Measurements from ENCODE around the gene SYT12. TPM values are rescaled to one million over a fixed set of nuclear protein-coding genes. Genes with fewer than 3 reads are reported as not detected.
A peak's percentile ranks its signal among the peaks of the same experiment; 100 is the strongest.

Gene SYT12
- total RNA-seq, 2 donors from 2014 or later: 0.91 to 1.1 TPM

DNA sequence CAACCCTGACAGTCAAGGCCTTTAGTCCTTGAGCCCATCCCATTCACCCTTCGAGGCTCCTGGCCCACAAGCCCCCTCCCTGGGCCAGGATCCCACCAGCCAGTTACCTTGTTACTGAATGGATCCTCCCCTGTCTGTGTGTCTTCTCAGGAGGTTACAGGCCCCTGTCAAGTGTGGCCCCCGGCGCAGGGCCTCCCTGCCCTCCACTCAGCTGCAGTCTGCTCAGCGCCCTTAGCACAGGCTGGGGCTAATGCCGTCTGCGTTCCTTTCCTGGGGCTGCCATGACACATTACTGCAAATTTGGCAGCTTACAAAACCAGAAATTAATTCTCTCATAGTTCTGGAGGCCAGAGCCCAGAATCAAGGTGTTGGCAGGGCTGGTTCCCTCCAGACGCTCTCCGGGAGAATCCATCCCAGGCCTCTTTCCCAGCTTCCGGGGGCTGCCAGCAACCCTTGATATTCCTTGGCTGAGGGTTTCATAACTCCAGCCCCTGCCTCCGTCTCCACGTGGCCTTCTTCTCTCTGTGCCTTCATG, 9.4 kb upstream of the SYT12 start:
- H3K36me3 ChIP-seq (ENCODE audit: control insufficient read depth, insufficient read depth, low read length): no peaks in the 10 kb centered on the region
- no peaks in the 10 kb centered on the region for H3K4me1 Mint-ChIP-seq
- no peak overlapping the region for H3K4me3 ChIP-seq (ENCODE audit: low read length)
- no peaks in the 10 kb centered on the region for H3K9me3 Mint-ChIP-seq
- H3K9me3 ChIP-seq (ENCODE audit: control insufficient read depth, low read length): no peaks in the 10 kb centered on the region
- no peak overlapping the region for H3K9ac ChIP-seq (ENCODE audit: extremely low read depth, low read length, poor library complexity, severe bottlenecking)
- TF ChIP-seq, protein P1, sequence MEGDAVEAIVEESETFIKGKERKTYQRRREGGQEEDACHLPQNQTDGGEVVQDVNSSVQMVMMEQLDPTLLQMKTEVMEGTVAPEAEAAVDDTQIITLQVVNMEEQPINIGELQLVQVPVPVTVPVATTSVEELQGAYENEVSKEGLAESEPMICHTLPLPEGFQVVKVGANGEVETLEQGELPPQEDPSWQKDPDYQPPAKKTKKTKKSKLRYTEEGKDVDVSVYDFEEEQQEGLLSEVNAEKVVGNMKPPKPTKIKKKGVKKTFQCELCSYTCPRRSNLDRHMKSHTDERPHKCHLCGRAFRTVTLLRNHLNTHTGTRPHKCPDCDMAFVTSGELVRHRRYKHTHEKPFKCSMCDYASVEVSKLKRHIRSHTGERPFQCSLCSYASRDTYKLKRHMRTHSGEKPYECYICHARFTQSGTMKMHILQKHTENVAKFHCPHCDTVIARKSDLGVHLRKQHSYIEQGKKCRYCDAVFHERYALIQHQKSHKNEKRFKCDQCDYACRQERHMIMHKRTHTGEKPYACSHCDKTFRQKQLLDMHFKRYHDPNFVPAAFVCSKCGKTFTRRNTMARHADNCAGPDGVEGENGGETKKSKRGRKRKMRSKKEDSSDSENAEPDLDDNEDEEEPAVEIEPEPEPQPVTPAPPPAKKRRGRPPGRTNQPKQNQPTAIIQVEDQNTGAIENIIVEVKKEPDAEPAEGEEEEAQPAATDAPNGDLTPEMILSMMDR (conservative IDR thresholded peaks at IDR 0.05): no peak
- DNase-seq: no peak
- no peaks in the 10 kb centered on the region for H3K36me3 Mint-ChIP-seq (ENCODE audit: low read depth)
- 91 to 93% methylated on average over 10 to 11 of the region's 11 CpGs for WGBS, 2 experiments (ENCODE audit: insufficient coverage in 1 of 2, insufficient read length in 1 of 2)
- H3K27ac Mint-ChIP-seq: peak overlapping the region; percentile 13
- H3K27ac ChIP-seq (ENCODE audit: low read depth, low read length): no peak overlapping the region
- H3K4me1 ChIP-seq (ENCODE audit: control insufficient read depth, insufficient read depth, low read length): no peaks in the 10 kb centered on the region
- no peak overlapping the region for H3K4me3 Mint-ChIP-seq
- no peaks in the 10 kb centered on the region for H3K27me3 ChIP-seq (ENCODE audit: control insufficient read depth, insufficient read depth, low read length, poor library complexity, severe bottlenecking)
- peaks cover 2% of the 10 kb centered on the region for H3K27me3 Mint-ChIP-seq (ENCODE audit: insufficient read depth)

DNA sequence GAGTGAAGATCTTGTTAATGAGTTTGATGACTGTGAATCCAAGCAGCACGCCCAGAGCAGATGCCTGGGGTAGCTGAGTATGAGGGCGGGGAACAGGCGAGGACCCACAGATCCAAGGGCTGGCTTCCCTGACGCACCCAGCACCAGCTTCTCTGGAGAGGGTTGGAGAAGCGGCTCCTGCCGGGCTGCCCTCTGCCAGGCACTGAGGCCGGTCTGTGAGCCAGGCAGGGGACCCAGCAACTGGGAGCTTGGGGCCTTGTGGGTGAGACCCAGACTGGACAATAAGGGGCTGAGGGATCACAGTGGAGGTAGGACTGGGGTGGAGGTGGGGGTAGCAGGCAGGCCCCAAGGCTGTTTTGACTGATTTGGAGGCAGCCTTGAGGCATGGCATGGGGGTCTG, 8.6 kb upstream of the SYT12 start:
- Mint-ChIP-seq H3K27ac (no peak overlapping the region), H3K4me1 (no peaks in the 10 kb centered on the region), H3K27me3 (ENCODE audit: insufficient read depth) (peaks cover 2% of the 10 kb centered on the region), H3K9me3 (no peaks in the 10 kb centered on the region), H3K4me3 (no peak overlapping the region), H3K36me3 (ENCODE audit: low read depth) (no peaks in the 10 kb centered on the region)
- Histone ChIP-seq H3K27ac (ENCODE audit: low read depth, low read length) (no peak overlapping the region), H3K9me3 (ENCODE audit: control insufficient read depth, low read length) (no peaks in the 10 kb centered on the region), H3K9ac (ENCODE audit: extremely low read depth, low read length, poor library complexity, severe bottlenecking) (no peak overlapping the region), H3K36me3 (ENCODE audit: control insufficient read depth, insufficient read depth, low read length) (no peaks in the 10 kb centered on the region), H3K27me3 (ENCODE audit: control insufficient read depth, insufficient read depth, low read length, poor library complexity, severe bottlenecking) (no peaks in the 10 kb centered on the region), H3K4me3 (ENCODE audit: low read length) (no peak overlapping the region), H3K4me1 (ENCODE audit: control insufficient read depth, insufficient read depth, low read length) (no peaks in the 10 kb centered on the region)
- DNase-seq: no peak
- TF ChIP-seq, protein P1 (conservative IDR thresholded peaks at IDR 0.05): no peak
- 93 to 96% methylated on average over 4 to 7 of the region's 7 CpGs for WGBS, 2 experiments (ENCODE audit: insufficient coverage in 1 of 2, insufficient read length in 1 of 2)

DNA sequence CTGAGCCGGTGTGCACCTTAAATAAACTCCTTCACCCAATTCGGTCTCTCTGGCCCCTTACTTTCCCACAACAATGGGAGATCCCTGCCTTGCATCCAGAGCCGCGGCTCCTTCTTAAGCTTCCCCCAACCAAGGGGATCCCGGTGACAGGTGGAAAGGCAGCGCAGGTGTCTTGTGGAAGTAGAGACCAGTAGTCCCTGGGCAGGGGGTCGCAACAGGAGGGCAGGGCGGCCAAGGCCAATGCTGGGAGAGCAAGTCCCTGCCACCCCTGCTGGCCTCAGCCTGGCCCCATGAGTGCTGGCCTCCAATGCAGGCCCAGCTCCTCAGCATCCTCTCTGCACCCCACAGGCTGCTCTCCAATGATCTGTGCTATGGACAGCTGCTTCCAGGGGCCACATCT, 7.9 kb upstream of the SYT12 start:
- DNase-seq: no peak
- TF ChIP-seq, protein P1 (conservative IDR thresholded peaks at IDR 0.05): no peak
- Histone ChIP-seq H3K9ac (ENCODE audit: extremely low read depth, low read length, poor library complexity, severe bottlenecking) (no peak overlapping the region), H3K9me3 (ENCODE audit: control insufficient read depth, low read length) (no peaks in the 10 kb centered on the region), H3K4me3 (ENCODE audit: low read length) (no peak overlapping the region), H3K27ac (ENCODE audit: low read depth, low read length) (no peak overlapping the region), H3K36me3 (ENCODE audit: control insufficient read depth, insufficient read depth, low read length) (no peaks in the 10 kb centered on the region), H3K4me1 (ENCODE audit: control insufficient read depth, insufficient read depth, low read length) (no peaks in the 10 kb centered on the region), H3K27me3 (ENCODE audit: control insufficient read depth, insufficient read depth, low read length, poor library complexity, severe bottlenecking) (no peaks in the 10 kb centered on the region)
- Mint-ChIP-seq H3K4me1 (no peaks in the 10 kb centered on the region), H3K27me3 (ENCODE audit: insufficient read depth) (peaks cover 2% of the 10 kb centered on the region), H3K9me3 (no peaks in the 10 kb centered on the region), H3K4me3 (no peak overlapping the region), H3K27ac (no peak overlapping the region), H3K36me3 (ENCODE audit: low read depth) (no peaks in the 10 kb centered on the region)
- 92 to 100% methylated on average over 1 to 8 of the region's 8 CpGs for WGBS, 2 experiments (ENCODE audit: insufficient coverage in 1 of 2, insufficient read length in 1 of 2)

All from endodermal cell (in vitro differentiated cells).